HG03039 (cell line): ENCODE data around the gene NDC1.
"Not testable (repeated sequence)": the region's sequence is repeated elsewhere in the genome, so short reads cannot be mapped to it uniquely, and the experiment has no call there.

ENCODE experiments used
- ATAC-seq: cut with Tn5 transposase; IDR thresholded peaks from one replicate; pipeline ENCODE4 v1.9.1; 2021; ENCODE audit warnings: mild to moderate bottlenecking, moderate library complexity; ENCODE audit not compliant: unreplicated experiment

Gene NDC1

DNA sequence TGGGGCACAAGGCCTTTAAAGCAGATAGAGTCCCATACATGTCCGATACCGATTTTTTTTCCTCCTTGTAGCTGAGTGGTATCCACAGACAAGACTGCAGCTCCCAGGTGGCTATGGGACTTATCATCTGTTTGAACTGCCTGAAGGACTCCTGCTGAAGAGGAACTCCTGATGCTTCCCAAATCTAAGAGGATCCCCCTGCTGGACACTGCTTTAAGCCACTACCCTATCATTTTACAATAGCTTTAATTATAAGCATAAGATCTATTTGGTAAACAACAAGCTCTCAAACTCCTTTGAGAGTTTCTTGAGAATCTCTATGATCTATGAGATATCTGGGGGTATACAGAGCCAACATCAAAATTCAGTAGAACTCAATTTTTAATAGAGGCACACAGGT is 11.7 kb downstream of the NDC1 start:
- ATAC-seq: no peak

DNA sequence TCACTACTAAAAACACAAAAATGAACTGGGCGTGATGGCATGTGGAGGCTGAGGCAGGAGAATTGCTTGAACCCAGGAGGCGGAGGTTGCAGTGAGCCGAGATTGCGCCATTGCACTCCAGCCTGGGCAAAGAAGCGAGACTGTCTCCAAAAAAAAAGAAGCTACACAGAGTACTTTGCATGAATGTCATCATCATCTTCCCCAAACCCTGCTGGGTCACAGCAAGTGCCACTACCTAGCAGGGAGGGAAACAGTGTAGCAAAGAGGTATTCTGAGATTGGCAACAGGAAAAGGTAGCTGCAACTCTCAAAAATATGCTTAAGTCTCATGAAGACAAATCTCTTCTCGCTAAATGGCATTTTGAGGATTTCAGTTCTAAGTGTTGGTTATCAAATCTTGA is 12.8 kb downstream of the NDC1 start:
- no peak for ATAC-seq

DNA sequence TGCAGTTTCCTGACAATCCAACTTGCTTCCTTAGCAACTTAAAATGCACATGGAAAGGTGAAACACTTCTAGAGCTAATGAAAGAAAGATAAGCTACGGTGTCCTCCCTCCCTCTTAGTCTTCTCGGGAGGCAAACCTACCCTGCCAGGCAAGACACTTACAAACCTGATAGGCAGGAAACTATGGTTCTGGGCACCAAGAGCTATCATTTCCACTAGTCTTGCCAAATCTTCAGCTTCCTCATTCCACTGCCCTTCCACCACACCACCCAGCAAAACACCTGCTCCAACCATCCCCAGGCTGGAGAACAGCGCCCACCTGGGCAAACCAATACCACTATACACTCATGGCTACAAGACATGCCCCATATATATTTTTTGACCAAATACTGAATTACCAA is 15.2 kb downstream of the NDC1 start:
- ATAC-seq: no peak

DNA sequence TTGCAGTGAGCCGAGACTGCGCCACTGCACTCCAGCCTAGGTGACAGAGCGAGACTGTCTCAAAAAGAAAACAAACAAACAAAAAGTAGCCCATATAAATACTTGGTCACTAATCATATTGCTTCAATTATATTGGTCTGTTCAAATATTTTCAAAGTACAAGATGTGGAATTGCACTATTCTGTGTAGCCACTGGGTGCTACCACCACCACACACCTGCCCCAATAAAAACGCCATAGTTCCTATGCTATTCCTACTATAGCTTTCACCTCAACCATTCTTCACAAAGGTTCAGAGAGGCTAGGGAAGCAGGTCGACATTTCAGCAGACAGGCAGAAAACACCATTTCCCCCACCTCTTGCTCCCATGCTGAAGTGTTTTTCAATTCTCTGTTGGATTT is 16.7 kb downstream of the NDC1 start:
- ATAC-seq: no peak

DNA sequence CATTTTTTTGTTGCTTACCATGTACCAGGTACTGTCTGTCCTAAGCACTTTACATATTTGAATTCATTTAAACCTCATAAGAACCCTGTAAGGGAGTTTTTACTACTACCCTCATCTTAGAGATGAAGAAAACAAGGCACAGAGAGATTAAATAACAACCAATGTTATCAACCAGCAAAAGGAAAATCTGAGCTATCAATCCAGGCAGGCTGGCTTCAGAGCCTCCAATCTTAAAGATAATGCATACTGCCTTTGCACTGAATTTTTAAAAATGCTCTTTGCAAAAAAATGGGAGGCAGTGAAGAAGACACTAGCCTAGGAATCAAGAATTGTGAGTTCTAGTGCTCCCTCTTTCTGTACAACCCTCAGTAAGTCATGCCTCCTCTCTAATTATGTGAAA is 18.7 kb downstream of the NDC1 start:
- no peak for ATAC-seq

DNA sequence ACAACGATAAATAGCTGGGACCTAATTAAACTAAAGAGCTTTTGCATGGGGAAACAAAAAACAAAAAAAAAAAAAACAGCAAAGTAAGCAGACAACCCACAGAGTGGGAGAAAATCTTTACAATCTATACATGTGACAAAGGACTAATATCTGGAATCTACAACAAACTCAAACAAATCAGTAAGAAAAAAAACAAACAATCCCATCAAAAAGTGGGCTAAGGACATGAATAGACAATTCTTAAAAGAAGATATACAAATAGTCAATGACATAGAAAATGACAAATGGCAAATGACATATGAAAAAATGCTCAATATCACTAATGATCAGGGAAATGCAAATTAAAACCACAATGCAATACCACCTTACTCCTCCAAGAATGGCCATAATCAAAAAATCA is 21.5 kb downstream of the NDC1 start:
- not testable (repeated sequence) for ATAC-seq

DNA sequence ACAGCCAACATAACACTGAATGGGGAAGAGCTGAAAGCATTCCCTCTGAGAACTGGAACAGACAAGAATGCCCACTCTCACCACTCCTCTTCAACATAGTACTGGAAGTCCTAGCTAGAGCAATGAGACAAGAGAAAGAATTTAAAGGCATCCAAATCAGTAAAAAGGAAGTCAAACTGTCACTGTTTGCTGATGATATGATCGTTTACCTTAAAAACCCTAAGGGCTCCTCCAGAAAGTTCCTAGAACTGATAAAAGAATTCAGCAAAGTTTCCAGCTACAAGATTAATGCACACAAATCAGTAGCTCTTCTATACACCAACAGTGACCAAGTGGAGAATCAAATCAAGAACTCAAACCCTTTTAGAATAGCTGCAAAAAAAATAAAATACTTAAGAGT is 22.6 kb downstream of the NDC1 start:
- not testable (repeated sequence) for ATAC-seq

DNA sequence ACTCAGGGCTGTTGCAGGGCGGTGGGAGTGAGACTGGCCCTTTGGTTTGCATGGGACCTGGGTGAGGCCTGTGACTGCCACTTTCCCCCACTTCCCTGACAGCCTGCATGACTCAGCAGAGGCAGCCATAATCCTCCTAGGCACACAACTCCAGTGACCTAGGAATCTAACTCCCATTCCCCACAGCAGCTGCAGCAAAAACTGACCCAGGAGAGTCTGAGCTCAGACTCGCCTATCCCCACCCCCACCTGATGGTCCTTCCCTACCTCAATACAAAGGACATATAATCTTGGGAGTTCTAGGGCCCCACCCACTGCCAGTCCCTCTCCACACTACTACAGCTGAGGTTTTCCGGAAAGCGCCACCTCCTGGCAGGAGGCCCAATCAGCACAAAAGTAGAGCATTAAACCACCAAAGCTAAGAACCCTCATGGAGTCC is 26.7 kb downstream of the NDC1 start:
- no peak for ATAC-seq

DNA sequence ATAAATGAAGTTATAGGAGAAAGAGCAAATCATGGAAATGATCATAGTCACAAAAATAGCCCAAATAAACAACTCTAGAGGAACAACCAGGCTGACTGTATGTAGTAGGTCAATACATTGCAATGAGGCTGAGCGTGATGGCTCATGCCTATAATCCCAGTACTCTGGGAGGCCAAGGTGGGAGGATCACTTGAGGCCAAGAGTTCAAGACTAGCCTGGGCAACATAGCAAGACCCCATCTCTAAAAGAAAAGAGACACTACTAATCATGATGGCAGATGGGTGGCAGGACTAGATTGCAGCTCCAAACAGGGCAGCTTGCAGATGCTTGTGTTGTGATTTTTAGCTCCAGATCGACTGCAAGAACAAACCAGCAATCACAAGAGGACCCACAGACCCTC is 27.6 kb downstream of the NDC1 start:
- no peak for ATAC-seq

DNA sequence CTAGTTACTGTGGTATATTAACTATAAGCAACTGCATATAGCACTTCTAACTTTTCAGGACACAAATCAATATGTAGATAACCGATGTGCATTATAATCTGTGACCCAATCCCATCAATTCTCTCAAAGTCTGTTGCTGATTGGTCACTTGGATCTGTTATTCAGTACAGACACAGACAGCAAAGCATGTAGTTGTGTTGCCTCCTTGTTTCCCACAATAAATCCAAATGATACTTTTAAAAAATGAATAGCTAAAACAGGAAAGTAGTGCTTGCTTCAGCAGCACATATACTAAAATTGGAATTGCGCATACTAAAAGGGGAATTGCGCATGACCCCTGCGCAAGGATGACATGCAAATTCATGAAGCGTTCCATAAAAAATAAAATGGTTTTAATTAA is 28.1 kb downstream of the NDC1 start:
- no peak for ATAC-seq

DNA sequence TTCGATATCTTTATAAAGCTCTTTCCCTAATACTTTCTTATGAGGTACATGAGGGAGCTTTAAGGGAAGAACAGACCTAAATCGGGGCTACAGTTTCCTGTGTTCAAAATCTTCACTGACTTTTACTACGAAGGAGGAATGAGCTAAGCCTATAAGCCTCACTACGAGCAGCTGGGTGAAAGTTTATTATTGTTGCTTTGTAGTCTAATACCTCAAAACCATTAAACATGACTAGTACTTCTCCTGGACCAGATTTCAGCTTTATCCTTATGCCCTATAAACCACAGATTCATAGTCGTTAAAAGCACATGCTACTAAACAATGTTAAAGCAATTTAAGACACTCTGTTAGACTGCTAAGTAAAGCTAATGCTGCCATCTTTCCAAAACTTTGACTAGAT is 30.2 kb downstream of the NDC1 start:
- no peak for ATAC-seq

DNA sequence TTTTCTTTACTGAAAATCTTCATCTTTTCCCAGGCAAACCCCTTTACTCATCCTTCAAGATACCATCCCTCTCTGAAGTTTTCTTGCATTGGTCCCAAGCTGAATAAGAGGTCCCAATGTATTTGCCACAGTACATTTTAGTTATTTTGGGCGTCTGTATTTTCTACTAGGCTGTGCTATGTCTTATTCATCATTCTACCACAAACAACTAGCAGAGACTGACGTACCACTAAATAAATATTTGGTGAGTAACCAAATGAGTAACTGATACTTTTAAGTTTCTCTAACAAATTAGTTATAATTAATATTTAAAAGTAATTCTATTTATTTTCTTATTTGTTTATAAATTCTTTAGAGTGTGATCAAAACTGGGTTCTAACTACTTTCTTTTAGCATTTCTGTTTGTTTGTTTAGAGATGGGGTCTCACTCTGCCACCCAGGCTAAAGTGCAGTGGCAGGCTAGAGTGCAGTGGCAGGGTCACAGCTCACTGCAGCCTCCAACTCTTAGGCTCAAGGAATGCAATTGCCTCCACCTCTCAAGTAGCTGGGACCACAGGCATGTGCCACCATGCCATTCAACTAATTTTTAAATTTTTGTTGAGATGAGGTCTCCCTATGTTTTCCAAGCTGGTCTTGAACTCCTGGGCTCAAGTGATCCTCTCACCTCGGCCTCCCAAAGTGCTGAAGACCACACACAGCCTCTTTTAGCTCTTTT is 33.1 kb downstream of the NDC1 start:
- ATAC-seq: no peak

DNA sequence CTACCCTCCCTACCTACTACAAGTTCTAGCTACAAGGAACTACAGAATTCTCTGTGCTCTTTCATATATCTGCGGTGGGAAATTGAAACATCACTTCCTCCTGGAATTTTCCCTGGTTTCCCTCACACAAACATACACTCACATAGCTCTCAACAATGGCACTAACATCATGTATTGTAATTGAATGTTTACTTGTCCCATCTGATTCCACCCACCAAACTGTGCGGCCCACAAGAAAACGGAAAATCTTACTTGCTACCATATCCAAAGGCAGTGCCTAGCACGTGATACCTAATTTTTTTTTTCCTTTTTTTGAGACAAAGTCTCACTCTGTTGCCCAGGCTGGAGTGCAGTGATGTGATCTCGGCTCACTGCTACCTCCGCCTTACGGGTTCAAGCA is 33.9 kb downstream of the NDC1 start:
- ATAC-seq: no peak

DNA sequence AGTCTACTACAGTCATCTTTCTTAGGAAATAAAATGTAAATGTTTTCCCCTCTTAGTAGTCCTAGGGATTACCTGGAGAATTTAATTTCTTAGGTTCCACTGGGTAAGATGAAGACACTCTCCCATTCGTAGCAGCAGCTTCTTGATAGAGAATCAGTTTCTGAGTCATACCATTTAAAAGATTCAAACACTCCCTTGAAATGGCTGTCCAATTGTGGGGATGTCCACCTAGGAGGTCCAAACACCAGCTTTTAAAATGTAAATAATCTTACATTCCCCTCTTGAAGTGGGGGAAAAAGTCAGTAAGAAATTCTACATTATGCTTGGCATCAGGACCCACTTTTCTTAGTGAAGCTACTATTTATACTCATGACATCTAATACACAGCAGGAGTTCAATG is 37.5 kb downstream of the NDC1 start:
- no peak for ATAC-seq

DNA sequence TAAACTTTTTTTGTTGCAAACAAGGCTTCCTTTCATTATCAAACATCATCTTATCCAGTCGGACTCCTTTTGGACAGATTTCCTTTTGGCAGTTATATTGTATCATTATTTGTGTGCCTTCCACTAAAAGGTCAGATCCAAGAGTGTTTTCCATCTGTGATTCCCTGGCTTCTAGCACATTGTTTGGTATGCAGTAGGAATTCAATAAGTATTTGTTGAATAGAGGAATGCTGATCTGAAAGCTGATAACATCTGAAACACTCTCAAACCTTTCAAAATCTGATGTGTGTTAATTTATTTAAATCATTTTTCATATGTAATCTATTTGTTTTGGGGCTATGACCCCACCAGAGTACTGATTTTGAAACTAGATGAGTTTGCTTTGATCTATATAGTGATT is 39.0 kb downstream of the NDC1 start:
- no peak for ATAC-seq

DNA sequence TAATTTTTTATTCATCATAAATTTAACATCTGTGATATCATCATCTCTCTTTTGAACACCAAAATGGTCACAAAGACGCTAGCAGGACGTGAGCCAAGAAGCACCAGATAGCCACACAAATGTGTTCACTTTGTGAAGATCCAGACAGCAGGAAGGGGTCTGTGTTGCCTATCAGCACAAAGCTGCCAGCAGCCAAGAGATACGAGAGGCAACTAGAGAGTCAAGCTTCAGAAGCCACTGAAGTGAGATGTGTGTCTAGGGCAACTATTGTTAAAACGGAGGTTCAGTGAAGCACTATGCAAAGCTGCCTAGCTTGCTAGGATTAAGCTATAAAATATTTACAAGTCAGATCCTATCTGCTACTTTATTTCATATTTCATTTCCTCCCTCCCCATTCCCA is 45.3 kb downstream of the NDC1 start:
- ATAC-seq: no peak

DNA sequence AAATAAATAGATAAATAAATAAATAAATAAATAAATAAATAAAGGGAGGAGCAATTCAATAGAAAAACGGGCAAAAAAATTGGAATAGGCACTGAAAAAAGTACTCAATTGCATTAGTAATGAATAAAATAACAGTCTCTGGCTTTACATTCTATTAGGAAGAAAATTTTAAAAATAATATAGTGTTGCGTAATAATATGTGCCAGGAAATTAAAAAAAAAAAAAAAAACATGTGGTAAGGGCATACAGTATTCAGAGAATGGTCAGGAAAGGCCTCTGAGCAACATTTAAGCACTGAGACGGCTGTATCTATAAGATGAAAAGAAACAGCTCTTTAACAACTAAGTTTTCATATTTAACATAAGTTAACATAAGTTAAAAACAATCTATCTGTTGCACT is 50.4 kb downstream of the NDC1 start:
- no peak for ATAC-seq

DNA sequence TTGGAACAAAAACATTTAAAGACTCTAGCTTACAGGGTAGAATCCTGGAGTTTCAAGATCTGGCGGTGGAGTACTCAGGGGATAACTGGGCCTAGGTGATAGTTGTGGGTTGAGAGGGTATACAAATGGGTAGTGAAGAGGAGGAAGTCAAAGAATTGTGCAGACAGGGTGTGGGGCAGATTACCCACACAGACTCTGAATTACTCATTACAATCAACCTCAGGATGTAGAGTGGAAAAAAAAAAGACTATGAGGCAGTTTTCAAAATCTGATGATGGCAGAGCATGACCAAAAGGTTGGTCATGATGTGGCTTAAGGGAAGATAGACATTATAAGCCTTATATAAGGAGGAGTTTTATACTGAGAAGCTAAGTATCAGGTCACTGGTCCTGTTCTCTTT is 55.0 kb downstream of the NDC1 start:
- ATAC-seq: no peak

DNA sequence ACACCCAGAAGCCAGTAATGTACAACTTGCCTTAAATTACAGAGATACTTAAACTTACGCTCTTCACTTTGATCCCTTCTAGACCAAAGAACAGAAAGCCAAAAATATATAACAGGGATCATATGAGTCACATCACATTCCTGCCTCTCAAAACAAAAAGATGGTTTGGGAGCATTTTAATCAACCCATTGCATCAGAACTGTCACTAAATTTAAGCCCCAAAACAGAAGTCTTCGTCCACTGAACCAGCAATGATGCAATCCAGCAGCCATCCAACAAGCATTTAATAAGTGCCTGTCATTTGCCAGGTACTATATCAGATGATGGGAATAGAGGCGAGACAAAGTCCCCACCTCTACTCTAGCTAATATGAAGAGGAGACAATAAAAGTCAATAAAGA is 56.4 kb downstream of the NDC1 start:
- no peak for ATAC-seq

DNA sequence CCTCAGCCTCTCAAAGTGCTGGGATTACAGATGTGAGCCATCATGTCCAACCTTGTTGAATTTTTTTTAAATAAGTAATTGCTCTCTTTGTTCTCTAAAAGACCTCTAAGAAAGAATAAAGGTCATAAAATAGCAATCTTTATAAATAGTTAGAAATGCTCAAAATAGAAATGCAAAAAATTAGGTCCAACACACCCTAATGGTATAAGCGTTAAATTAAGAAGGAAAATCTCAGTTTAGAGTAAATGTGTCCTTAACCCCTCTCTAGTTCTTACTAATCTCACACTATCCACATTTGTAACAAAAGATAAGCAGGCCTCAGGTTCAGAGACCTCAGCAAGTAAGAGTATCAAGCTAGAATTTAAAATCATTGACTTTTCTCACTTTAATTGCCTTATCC is 60.8 kb downstream of the NDC1 start:
- no peak for ATAC-seq

DNA sequence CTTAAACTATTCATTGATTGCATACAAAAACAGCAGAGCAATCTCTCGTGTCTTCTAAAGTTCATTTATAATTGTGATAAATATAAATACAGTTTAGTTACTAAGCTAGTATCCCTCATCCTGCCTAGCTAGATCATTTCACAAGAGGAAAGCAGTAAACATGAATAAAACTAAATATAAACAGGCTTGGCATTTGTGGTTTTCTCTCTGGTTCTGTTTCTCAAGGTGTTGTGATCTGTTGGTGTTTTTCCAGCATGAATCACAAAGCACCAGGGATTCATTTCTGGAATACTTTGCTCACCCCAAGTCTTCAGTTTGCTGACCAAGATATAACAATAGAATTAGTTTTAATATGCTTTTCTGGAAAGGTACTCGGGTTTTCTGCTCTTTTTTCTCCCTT is 66.4 kb downstream of the NDC1 start:
- no peak for ATAC-seq

DNA sequence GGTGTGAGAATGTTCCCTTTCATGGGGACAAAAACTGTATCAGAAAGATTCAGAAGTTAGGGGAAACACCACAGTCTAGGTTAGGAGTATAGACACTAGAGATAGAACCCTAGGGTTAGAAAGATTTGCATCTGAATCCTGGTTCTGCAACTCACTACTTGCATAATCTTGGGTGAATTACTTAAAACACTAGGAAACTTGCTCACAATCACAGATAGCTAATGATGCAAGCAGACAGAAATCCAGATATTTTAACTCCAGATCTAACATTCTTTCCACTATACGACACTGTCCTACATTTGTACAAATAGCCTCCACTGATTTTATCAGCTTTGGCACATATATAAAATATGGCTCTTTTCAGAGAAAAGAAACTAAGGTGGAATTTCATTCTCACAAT is 68.3 kb downstream of the NDC1 start:
- ATAC-seq: no peak

DNA sequence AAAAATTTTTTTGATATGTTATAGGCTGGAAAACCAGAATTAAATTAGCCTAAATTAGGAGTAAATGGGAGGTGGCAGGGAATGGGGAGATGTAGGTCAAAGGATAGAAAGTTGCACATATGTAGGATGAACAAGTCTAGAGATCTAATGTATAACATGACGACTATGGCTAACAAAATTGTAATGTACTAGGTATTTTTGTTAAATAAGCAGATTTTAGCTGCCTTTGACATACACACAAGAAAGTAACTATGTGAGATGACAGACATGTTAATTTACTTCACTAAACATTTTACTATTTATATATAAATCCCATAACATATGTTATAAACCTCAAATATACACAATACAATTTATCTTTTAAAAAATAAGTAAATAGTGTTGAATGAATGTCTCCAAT is 68.9 kb downstream of the NDC1 start:
- ATAC-seq: no peak
